Measurements from ENCODE around the gene MYLK4.

Gene MYLK4

DNA sequence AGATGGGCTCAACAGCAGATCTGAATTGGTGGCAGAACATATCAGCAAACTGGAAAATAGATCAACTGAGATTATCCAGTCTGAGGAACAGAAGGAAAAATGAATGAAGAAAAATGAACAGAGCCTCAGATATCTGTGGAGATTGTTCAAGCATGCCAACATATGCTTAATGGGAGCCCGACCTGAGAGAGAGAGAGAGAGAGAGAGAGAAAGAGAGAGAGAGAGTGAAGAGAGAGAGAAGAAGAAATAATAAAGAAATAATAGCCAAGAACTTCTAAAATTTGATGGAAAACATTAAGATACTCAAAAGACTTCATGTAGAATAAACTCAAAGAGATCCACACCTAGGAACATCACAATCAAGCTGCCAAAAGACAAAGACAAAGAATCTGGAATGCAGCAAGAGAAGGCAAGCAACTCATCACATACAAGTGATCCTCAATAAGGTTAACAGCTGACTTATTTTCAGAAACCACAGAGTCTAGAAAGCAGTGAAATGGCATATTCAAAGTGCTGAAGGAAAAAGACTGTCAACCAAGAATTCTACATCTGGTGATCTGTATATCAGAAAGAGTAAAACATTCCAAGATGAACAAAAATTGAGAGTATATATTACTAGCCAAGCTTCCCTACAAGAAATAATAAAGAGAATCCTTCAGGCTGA is 97.2 kb downstream of the MYLK4 start:
- DNase-seq = no peak

DNA sequence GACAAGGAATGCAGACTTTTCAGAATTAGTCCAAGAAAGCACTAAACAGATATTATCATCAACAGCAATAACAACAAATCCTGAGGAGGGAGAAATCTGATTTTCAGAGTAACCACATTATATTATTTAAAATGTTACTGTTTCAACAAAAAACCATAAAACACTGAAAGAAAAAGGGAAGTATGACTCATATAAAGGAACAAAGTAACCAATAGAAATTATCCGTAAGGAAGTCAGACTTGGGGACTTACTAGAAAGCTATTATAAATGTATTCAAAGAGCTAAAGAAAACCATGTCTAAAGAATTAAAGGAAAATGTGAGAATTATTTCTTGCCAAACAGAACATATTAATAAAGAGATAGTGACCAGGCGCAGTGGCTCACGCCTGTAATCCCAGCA is 98.1 kb downstream of the MYLK4 start:
- DNase-seq = no peak

DNA sequence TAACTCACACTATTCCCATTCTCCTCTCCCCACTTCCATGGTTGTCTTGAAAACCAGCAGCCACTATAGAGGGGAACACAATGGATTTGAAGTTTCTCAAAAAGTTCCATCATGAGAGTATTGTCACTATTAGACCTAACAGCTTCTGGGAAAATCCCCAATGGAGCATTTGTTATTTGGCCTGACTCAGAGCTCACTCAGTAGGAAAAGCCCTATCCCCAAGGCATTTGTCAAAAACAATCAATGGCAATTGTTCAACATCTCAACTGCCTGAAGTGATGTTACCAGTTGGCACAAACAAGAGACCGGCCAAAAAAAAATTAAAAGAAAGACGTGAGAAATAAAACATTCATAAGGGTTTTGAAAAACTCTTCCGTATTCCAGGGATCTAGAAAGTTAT is 98.8 kb downstream of the MYLK4 start:
- no peak for DNase-seq

DNA sequence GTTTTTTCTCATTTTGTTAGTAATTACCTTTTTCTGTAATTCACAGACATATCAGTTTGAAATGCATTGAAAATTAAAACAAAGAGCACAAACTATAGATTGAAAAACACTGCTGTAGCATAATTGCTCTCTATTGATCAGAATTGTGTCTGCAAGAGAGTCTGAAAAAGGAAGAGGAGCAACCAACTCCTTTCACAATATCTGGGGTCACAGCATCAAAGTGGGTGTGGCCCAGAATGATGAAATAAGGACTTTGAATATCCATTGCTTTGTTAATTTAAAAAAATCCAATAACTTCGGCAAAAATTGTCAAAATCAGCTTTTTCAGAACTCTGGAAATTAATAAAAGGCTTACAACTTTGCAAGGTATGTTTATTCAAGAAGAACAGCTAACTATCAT is 99.2 kb downstream of the MYLK4 start:
- no peak for DNase-seq

DNA sequence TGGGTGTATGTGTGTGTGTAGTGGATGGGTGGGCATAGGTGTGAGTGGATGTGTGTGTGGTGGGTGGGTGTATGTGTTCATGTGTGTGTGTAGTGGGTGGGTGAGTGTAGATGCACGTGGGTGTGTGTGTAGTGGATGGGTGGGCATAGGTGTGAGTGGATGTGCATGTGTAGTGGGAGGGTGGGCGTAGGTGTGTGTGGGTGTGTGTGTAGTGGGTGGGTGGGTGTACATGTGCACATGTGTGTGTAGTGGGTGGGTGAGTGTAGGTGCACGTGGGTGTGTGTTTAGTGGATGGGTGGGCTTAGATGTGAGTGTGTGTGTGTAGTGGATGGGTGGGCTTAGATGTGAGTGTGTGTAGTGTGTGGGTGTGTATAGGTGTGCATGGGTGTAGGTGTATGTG is 104.4 kb downstream of the MYLK4 start:
- no peak for DNase-seq

DNA sequence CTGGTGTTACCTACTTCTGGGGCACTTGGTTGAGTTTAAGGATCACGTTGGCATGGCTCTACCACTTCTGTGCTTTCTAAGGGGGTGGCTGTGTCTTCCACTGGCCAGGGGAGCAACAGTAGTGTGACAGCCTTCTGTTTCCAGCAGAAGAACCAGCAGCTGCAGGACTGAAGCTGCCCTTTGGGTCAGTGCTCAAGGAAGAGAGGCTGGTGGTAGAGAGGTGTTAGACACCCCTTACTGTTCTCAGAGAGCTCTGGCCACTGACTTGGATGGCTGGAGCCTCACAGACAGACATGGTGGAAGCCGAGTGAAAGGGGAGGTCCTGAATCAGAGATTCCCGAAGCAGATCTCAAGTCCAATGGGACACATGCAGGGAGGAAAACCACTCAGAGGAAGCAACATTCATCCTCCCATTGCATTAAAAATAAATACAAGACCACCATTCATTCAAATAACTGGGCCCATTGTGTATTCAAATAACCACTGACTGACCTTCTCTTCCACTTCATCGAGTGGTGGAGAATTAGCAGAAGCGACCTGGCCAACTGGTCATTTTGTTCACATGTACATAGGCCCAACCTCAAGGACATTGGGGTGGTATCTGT is 106.7 kb downstream of the MYLK4 start:
- no peak for DNase-seq

DNA sequence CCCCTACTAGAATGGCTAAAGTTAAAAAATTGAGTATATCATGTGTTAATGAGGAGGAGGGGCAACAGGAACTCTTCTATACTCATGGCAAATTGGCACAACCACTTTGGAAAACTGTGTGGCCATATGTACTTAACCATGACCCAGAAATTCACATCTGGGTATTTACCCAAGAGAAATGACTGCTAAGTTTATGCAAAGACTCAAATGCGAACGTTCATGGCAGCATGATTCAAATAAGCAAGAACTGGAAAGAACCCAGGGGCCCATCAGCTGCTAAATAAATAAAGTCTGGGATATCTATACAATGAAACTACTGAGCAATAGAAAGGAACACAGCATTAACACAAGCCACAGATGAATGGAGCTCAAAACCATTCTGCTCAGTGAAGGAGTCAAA is 107.6 kb downstream of the MYLK4 start:
- no peak for DNase-seq

DNA sequence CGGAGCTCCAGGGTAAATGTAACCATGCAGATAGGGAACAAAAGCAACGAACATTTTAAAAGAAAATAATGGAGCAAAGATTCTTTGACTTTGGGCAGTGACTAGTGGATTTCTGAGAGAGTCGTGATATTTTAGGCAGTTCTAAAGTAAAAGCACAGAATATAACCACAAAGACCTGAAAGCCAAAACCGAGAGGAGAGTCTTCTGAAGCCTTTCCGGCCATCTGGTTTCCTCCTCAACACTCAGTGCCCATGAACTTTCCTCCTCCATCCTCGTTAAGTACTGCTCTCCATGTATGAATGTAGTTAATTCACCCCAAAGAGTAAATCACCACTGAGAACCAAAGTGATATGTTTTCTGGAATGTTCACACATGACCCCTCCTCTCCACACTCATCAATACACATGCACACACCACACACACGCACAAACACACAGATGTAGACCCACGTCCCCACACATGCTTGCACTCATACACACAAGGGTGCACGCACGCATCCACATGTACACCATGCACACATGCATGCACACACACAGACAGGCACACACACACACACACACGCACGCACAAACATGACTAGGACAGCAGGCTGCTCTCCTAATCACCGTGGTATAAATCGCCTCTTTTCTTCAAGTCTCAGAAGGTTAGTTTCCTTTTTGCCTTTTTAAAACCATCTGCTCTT is 109.5 kb downstream of the MYLK4 start:
- DNase-seq = no peak

DNA sequence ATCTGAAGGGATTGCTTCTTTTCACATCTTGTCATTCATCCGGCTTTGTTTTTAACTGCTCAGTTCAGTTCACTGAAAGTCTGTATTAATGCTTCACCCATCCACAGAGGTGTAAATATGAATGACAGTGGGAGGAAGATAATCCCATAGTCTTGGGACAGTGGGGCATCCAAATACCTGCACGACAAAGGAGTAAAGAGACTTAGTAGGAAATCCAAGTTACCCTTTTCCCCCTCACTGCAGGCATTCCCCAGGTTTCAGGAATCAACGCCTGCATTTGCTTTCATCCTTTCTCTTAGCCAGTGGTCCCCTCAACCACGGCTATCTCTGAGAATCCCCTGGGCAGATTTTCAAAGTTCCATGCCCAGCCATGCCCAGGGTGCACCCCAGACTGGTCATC is 110.2 kb downstream of the MYLK4 start:
- no peak for DNase-seq

DNA sequence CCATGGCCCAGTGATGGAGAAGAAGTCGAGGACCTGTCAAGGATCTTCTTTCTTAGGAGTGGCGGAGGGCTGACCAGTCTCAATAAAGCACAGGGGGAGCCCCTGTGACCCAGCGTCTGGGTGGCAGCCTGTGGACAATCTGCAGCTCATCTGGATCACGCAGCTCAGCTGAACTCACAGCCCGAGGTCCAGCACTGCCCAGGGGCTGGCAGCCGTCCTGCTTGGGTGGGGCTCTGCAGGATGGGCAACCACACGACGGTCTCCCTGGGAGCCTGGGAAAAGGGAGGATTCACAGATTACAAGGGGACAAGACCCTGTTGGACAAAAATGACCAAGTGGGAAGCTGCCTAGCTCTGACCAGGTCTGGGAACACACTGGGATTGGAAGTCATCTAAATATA is 110.8 kb downstream of the MYLK4 start:
- DNase-seq = no peak

DNA sequence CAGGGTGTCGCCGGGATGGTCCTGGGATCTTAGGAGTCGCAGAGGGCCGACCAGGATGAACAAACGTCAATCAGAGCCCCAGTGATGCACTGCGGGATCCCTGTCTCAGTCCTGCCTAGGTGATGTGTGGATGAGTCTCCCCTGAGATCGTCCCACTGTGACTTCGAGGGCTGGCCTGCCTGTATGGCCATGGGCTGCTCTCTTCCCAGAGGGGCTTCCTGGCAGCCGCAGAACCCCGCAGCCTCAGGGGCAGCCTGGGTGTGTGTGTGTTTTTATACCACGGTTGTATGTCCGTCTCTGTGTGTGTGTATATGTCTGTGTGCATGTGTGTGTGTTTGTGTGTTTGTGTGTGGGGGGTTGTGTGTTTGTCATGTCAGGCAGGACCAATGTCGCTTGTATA is 111.6 kb downstream of the MYLK4 start:
- no peak for DNase-seq

DNA sequence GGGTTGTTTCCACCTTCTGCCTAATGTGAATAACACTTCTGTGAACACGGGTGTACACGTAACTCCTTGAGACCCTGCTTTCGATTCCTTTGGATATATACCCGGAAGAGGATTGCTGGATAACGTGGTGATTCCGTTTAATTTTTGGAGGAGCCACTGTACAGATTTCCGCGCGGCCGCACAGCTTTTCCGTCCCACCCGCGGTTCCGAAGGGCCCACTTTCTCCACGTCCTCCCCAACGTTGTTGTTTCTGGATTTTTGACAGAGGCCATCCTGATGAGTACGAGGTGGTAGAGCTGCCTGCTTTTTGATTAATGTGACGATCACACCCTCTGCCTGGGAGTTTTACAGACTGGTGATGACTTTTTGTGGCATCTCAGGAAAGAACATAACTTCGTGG is 114.0 kb downstream of the MYLK4 start:
- no peak for DNase-seq

DNA sequence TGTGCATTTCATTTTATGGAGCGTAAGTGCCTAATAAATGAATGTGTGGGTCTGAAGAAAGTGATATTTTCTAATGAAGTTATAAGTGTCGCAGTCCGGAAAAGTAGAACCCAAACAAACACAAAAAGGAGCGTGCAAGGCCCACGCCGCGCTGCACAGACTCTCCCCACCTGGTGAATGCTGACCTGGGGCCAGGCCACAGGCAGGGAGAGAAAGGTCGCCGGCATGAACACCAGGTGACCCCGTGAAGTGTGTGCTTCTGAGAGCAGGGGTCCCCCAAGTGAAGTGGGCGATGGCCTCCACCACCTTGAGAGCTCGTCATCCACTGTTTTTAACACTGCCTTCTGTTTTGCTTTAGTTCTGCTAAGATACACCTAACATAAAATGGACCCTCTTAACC is 114.8 kb downstream of the MYLK4 start:
- DNase-seq = no peak

DNA sequence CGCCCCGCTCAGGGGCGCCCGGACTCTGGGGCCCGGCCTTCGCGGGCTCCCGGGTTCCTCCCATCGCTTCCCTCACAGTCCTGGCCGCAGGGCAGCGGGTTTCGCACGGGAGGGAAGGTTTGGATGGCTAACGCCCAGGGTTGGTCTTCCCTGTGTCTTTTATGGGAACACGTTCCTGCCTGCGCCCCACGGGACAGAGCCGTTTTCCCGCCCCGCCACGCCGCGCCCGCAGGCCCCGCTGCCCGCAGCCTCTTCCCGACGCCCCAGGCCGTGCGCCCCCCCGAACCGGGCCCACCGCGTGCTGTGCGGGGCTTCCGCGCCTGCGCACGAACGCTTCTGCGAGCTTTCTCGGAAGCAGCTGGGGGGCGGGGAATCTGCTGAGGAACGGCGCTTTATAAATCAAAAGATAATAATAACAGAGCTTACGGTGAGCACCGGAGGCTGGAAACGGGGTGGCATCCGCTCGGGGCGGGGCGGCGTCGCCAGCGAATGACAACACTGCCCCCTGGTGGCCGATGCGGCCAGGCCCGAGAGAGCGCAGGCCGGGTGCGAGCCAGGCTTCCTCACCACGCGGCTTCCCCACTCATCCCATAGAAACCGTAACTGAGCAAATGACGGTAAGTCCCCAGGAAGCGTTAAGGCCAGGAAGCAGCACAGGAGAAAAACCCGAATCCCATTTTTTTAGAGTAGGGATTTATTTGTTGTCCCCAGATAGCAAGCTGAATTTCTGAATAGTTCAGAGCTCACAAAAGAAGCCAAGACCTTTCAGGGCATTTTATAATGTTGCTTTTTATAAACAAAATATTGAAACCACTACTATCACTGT is 116.4 kb downstream of the MYLK4 start:
- peak; percentile 90 for DNase-seq

DNA sequence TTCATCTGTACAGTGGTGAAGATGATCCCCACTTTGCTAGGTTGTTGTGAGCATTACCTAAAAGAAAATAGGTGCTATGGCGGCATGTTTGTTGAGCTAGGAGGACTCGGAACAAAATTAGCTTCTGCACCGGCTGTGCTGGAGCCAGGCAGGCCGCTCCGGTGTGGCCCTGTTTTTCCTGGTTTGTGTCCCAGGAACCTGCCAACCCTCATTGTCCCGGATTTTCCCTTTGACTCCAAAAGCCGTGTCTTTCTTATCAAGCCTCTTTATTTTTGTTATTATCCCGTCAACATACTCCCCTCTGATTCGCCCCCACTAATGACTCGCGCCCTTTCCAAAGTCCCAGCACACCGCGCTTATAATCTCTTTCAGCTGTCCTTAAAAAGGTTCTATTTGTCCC is 117.0 kb downstream of the MYLK4 start:
- no peak for DNase-seq

DNA sequence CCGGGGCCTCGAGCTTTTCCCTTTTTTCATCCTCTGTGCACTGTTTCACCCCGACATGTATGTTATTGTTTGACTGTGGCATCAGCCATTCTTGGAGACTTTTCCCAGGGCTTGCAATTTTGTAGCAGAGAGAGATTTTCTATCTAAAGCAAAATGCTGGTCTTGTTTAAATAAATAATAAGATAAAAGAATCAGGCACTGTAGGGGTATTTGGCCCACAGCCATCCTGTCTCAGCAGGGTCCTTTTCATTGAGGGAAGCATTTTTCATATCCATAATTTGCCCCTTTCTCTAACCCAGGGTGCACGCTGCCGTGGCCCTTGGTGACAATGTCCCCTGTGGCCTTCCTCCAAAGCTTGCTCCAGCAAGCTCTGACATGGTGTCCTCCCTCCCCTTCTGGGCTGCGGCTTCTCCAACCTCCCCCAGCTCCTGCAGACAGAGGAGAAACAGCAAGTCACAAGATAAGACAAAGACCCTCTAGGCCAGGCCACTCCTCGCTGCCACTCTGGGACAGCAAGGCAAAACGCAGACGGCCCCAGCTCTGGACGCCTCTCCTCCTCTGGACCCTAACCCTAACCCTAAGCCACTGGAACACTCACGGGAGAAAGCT is 117.6 kb downstream of the MYLK4 start:
- no peak for DNase-seq

DNA sequence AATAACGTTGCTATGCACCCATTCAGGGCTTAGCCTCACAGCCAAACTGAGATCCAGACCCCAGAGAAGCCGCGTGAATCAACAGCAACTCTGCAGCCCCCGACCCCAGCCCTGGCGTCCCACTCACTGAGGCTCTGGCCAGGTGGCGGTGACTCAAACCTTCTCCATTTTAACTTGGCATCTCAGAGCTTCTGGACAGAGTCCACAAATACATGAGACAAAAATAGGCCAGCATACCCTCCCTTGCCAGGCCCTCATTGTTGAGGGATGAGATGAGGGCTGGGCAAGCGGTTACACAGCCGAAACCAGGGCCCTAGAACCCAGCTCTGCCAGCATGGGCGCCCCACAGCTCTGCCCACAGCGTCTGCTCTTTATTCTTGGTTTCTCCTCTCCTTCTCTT is 118.4 kb downstream of the MYLK4 start:
- DNase-seq = no peak

DNA sequence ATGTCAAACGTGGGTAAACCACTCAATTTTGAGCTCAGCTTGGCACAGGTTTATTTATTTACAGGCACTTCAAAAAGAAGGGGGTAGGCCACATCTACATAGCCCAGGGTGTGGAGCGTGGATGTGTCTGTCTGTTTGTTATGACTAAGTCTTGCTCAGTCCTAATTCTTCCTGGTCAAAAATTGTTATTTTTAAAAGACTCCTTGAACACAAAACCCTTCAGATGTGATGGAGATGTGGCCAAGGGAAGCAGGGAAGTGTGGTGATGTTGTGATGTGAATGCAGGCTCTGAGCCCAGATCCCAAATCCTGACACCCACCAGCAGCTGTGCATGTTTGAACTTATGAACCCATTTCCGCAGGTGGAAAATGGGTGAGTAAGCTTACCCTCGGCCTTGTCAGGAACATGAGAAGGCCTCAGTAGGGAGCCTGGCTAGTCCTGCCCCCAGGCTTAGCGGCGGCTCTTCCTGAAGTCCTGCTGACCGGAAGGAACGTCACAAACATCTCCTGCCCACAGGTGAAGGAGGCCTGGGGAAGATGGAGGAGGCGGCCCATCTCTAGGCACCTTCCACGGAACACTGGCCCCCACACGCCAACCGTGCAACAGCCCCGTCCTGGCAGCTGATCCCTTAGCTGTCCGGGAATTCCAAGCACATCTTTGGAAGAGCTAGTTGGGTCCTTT is 119.7 kb downstream of the MYLK4 start:
- no peak for DNase-seq

DNA sequence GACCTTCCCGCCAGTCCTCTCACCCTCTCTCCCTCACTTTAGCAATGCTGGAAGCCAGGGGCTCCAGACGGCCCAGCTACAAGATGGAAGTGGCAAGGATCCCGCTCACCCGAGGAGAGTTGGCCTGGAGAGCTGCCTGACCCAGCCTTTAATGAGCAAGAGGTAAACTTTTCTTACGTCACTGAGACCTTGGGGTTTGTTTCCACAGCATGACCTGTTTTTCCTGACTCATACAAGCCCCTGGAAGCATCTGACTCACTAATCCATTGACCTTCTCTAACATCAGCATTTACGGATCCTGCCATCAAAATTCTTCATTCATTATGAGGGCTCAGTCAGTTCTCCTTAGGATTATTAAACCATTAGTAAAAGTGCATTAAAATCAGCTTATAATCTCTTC is 120.4 kb downstream of the MYLK4 start:
- no peak for DNase-seq

DNA sequence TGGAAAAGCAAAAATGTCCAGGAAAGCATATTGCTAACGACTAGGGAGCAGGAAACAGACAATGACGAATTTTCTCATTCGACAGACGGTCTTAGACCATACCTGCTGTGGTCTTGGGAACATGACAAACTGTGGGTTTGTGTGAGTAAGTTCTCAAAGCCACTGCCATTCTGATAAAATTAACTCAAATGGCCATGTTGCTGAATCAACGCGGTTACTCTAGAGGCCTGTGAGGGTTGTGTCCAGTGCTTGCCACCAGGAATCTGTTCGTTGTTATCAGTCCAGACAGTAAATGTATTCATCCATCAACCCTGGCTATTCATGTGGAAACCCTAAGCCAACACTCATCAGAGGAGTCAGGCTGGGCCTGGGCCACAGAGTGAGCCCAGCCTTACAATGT is 124.3 kb downstream of the MYLK4 start:
- no peak for DNase-seq

DNA sequence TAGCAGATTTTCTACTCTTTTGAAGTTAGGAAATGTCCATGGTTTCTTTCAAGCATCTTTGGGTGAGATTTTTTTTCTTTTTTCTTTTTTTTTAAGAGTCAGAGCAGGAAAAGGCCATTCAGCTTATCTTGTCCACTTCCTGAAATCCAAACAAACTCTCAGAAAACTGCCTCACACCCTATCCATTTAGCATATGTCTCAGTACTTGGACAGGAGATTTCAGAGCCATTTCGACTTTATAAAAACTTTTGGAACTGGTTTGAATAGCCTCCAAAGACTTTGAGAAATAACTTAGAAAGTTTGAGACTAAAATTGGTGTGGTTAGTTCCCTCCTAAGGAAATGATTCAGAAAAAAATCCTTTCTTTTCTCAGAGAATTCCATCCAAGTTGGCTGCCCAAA is 125.1 kb downstream of the MYLK4 start:
- no peak for DNase-seq

DNA sequence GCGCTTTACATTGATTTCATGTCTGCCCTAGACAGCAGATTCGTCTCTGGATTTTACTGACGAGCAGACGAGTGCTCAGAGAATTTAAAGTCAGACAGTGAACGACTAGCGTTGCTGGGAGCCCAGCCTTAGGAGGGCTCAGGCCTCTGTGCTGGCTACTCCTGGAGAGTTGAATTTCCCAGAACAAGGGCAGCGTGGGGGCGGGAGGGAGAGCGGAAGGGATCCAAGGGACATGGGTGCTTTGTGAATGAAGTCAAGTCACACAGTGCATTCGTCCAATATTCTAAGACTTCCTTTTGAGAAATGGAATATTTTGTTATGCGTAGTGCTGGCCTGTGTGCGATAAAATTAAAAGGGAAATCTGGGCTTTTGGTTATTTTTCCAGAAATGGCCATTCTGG is 126.5 kb downstream of the MYLK4 start:
- no peak for DNase-seq

DNA sequence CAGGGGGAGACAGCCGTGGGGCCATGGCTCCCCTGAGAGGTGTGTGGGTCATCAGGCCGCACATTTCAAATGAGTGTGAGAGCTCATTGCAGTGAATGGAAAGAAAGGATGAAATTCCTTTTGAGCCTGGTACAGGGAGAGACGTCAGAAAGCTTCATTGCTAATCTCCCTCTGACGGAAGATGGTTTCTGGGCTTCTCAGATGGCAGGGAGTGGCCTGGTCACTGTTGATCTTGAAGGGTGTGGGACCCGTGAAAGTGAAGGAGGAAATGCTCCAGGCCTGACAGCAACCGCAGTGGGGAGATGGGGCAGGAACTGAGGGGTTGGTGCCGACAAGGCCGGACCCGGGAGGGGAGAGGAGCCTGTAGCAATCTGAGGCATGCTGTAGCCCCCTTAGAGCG is 127.4 kb downstream of the MYLK4 start:
- DNase-seq = no peak

All from stimulated activated CD4-positive, alpha-beta T cell treated with anti-CD3 and anti-CD28 coated beads, Interleukin-2, amount 100 ng/mL, for 24 hours (primary cell).